ENCODE data around the gene ZDHHC24.

The ZDHHC24 gene

GRCh38 chr11:66471142-66471541 is 74.7 kb downstream of the ZDHHC24 start:
- DNase-seq, result no peak
